IMR-90 (cell line): Measurements from ENCODE around the gene SERINC3. TPM values are rescaled to one million over a fixed set of nuclear protein-coding genes. Genes with fewer than 3 reads are reported as not detected.

Experiments
- ATAC-seq: fragments of 200-7000 bp; cut with Tn5 transposase; 2 replicates; pipeline ENCODE4 v1.9.1; 2020; ENCODE audit warnings: low read depth, mild to moderate bottlenecking, moderate library complexity
- BruUV-seq: library from RNA; stranded (reverse); fragments of 400-500 nt; replicated peaks from 2 replicates; lab custom pipeline; 2021; lab: Mats Ljungman, UMichigan
- CTCF ChIA-PET: fragments of 300-600 bp; formaldehyde crosslinking; extraction: SDS; loops from one replicate; lab custom pipeline; 2021; ENCODE audit warnings: antibody characterized with exemption; lab: Yijun Ruan, JAX
- POLR2A ChIA-PET: fragments of 300-600 bp; sonication (Branson Sonifier 250); formaldehyde crosslinking; loops from one replicate; lab custom pipeline; 2022; ENCODE audit warnings: antibody characterized with exemption; ENCODE audit not compliant: unreplicated experiment; lab: Charles Lee
- DNase-seq: peaks from one replicate; pipeline ENCODE4 v3.0.0; 2013
- H2AFZ ChIP-seq: replicated peaks from 2 replicates; pipeline ENCODE3; 2013; ENCODE audit warnings: low read length, mild to moderate bottlenecking; ENCODE audit not compliant: poor library complexity
- H2AK5ac ChIP-seq: 2 replicates; pipeline ENCODE4 v1.6.1; 2013; ENCODE audit warnings: low read depth, low read length, inconsistent platforms
- H2AK9ac ChIP-seq: replicated peaks from 2 replicates; pipeline ENCODE3; 2013; ENCODE audit warnings: mild to moderate bottlenecking, low read depth, low read length, moderate library complexity; ENCODE audit not compliant: poor library complexity
- H2BK120ac ChIP-seq: 2 replicates; pipeline ENCODE4 v1.6.1; 2013; ENCODE audit warnings: low read depth, low read length, inconsistent platforms
- H2BK15ac ChIP-seq: 3 replicates; pipeline ENCODE4 v1.6.1; 2013; ENCODE audit warnings: low read depth, low read length, inconsistent platforms
- H2BK20ac ChIP-seq: 2 replicates; pipeline ENCODE4 v1.6.1; 2013; ENCODE audit warnings: low read depth, mild to moderate bottlenecking, inconsistent platforms, low read length, moderate library complexity
- H2BK5ac ChIP-seq: 2 replicates; pipeline ENCODE4 v1.6.1; 2013; ENCODE audit warnings: mild to moderate bottlenecking, low read depth, low read length, inconsistent platforms; ENCODE audit not compliant: poor library complexity, severe bottlenecking
- H3K14ac ChIP-seq: replicated peaks from 2 replicates; pipeline ENCODE4 v1.6.1; 2013; ENCODE audit warnings: low read depth, low read length, inconsistent platforms
- H3K18ac ChIP-seq: 2 replicates; pipeline ENCODE4 v1.6.1; 2013; ENCODE audit warnings: low read depth, low read length, control low read depth
- H3K23ac ChIP-seq: 2 replicates; pipeline ENCODE4 v1.6.1; 2013; ENCODE audit warnings: low read depth, low read length, inconsistent platforms
- H3K27ac ChIP-seq: 2 replicates; pipeline ENCODE4 v1.5.1; 2013; ENCODE audit warnings: mild to moderate bottlenecking, control low read depth, low read length; ENCODE audit not compliant: insufficient read depth
- H3K27me3 ChIP-seq: 2 replicates; pipeline ENCODE4 v1.6.1; 2013; ENCODE audit warnings: low read length; ENCODE audit not compliant: control insufficient read depth, insufficient read depth
- H3K36me3 ChIP-seq: 2 replicates; pipeline ENCODE4 v1.6.1; 2013; ENCODE audit warnings: low read length, mixed read lengths; ENCODE audit not compliant: control insufficient read depth, insufficient read depth
- H3K4ac ChIP-seq: 2 replicates; pipeline ENCODE4 v1.6.1; 2013; ENCODE audit warnings: low read depth, low read length, inconsistent platforms
- H3K4me1 ChIP-seq: 2 replicates; pipeline ENCODE4 v1.6.1; 2013; ENCODE audit warnings: low read length, mixed read lengths; ENCODE audit not compliant: control insufficient read depth, insufficient read depth
- H3K4me2 ChIP-seq: 2 replicates; pipeline ENCODE4 v1.6.1; 2013; ENCODE audit warnings: low read depth, mild to moderate bottlenecking, control low read depth, low read length, moderate library complexity
- H3K4me3 ChIP-seq: 2 replicates; pipeline ENCODE4 v1.5.1; 2013; ENCODE audit warnings: low read depth, mild to moderate bottlenecking, control low read depth, low read length, moderate library complexity; ENCODE audit not compliant: insufficient read depth
- H3K56ac ChIP-seq: 2 replicates; pipeline ENCODE4 v1.6.1; 2013; ENCODE audit warnings: low read length, inconsistent platforms; ENCODE audit not compliant: insufficient read depth; ENCODE audit errors: extremely low read depth
- H3K79me1 ChIP-seq, 2 experiments: 2 replicates each; pipeline ENCODE4 v1.6.1; 2013; ENCODE audit warnings: low read length in 2 of 2, inconsistent platforms in 1 of 2, low read depth in 1 of 2
- H3K9ac ChIP-seq: 2 replicates; pipeline ENCODE4 v1.6.1; 2013; ENCODE audit warnings: low read depth, low read length, control low read depth
- H3K9me1 ChIP-seq: 2 replicates; pipeline ENCODE4 v1.6.1; 2013; ENCODE audit warnings: low read length, inconsistent platforms; ENCODE audit not compliant: insufficient read depth
- H3K9me3 ChIP-seq: 2 replicates; pipeline ENCODE4 v1.6.1; 2013; ENCODE audit warnings: low read length; ENCODE audit not compliant: control insufficient read depth, insufficient read depth
- H4K20me1 ChIP-seq: 2 replicates; pipeline ENCODE4 v1.6.1; 2013; ENCODE audit warnings: low read length, inconsistent platforms; ENCODE audit not compliant: insufficient read depth
- H4K5ac ChIP-seq: 2 replicates; pipeline ENCODE4 v1.6.1; 2013; ENCODE audit warnings: mild to moderate bottlenecking, low read depth, low read length, control low read depth
- H4K8ac ChIP-seq, 2 experiments: 2 replicates each; pipeline ENCODE4 v1.6.1; 2013; ENCODE audit warnings: low read depth in 2 of 2, low read length in 2 of 2, control low read depth in 1 of 2, inconsistent platforms in 1 of 2
- H4K91ac ChIP-seq: 2 replicates; pipeline ENCODE4 v1.6.1; 2013; ENCODE audit warnings: low read depth, low read length, inconsistent platforms; ENCODE audit not compliant: insufficient read depth
- FOS ChIP-seq: fragments of 150-350 bp; IDR thresholded peaks from 2 replicates; pipeline ENCODE4 v1.6.1; 2016; ENCODE audit warnings: low read depth, low read length
- MXI1 ChIP-seq: IDR thresholded peaks from 2 replicates; pipeline ENCODE4 v1.6.1; 2012; ENCODE audit warnings: low read depth, mild to moderate bottlenecking, low read length, moderate library complexity, borderline replicate concordance
- NFE2L2 ChIP-seq: fragments of 150-350 bp; IDR thresholded peaks from 2 replicates; pipeline ENCODE4 v1.6.1; 2016; ENCODE audit warnings: low read depth, mild to moderate bottlenecking, low read length
- WGBS, 2 experiments: methylation state at CpG; one replicate each; pipeline versions ENCODE4 v1.1.5 to v1.1.7; 2013; ENCODE audit warnings: missing lambda C conversion rate in 2 of 2; ENCODE audit not compliant: insufficient read length in 1 of 2; ENCODE audit errors: extremely low coverage in 2 of 2; 5-methylcytosine and 5-hydroxymethylcytosine counted together
- dilution Hi-C: fragments of 300-500 bp; cut with HindIII; formaldehyde crosslinking; loops from one replicate; pipeline ENCODE4 v1.14.3; 2018; ENCODE audit warnings: low sequenced_read_pairs; ENCODE audit not compliant: unreplicated experiment
- in situ Hi-C: fragments of 300-500 bp; cut with MboI; formaldehyde crosslinking; loops from 3 replicates; pipeline ENCODE4 v1.14.3; 2019; ENCODE audit warnings: low sequenced_read_pairs, inconsistent platforms, mixed read lengths
- intact Hi-C: fragments of 100-400 bp; cut with micrococcal nuclease; formaldehyde crosslinking; loops from 2 replicates; pipeline ENCODE4 v1.10.0; 2022
- polyA plus RNA-seq, 3 experiments: library from polyadenylated mRNA; depleted of rRNA; stranded (reverse); fragments of >200 nt; gene quantifications; 2 replicates each; pipeline ENCODE4 v1.2.3, GENCODE V29; 2012; ENCODE audit warnings: low replicate concordance in 1 of 3
- total RNA-seq: library from RNA; depleted of rRNA; stranded (reverse); fragments of >200 nt; gene quantifications from 2 replicates; pipeline ENCODE4 v1.2.3, GENCODE V29; 2012

SERINC3 gene
- total and polyA plus RNA-seq, 2 of the 4 experiments (the other 2 are of a cell fraction): 101 to 132 TPM

DNA sequence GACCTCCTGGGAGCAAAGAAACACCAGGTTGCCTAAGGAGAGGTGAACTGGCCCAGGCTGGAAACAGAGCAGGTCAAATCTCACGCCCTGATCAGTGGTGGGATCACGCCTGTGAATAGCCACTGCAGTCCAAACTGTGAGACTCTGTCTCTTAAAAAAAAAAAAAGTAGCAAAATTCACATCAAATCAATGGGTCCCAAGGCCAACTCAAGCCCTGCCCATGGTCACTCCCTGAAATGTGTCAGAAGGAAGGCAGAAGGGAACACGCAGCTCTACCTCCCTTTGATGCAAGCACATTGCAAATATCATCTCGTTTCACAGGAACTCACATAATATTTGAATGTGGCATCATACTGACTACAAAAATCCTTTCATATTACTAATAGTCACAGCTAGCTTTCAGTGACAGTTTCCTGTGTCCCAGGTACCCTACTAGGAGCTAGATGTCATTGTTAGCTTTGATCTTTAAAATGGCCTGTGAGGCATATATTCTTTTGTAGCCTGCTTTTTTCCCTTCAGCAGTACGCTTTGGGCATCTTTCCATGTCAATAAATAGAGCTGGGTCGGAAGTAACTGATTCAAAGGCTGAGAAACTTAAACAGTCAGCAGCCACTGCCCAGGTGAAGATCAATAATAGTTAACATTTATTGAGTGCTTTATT, 60.6 kb downstream of the SERINC3 start:
- H3K27ac ChIP-seq: no peak overlapping the region
- H4K20me1 ChIP-seq: no peaks in the 10 kb centered on the region
- no peak overlapping the region for H2BK120ac ChIP-seq
- no peak overlapping the region for H3K14ac ChIP-seq
- no peak overlapping the region for H4K5ac ChIP-seq
- H3K18ac ChIP-seq: no peak overlapping the region
- no TSS peak for BruUV-seq
- peaks cover 18% of the 10 kb centered on the region for H3K27me3 ChIP-seq
- no peaks in the 10 kb centered on the region for H3K9me3 ChIP-seq
- H2AK5ac ChIP-seq: no peak overlapping the region
- H2BK15ac ChIP-seq: no peak overlapping the region
- no peak overlapping the region for H2BK20ac ChIP-seq
- no peak overlapping the region for H3K9ac ChIP-seq
- ChIA-PET POLR2A (no interaction called here), CTCF (interaction anchor here (0.6 to 1.4 kb wide), 4 partner anchors 10 to 598 kb away, joined by 3 to 5 read pairs (median 4); no protein-coding TSS in a partner anchor)
- dilution Hi-C loops (loop anchor here (10.0 kb wide), 1 partner anchor 66 kb away; no protein-coding TSS in a partner anchor), in situ Hi-C loops (no loop called here), intact Hi-C loops (loop anchor here (1.0 to 5.0 kb wide), 3 partner anchors 77 to 344 kb away; no protein-coding TSS in a partner anchor)
- no peaks in the 10 kb centered on the region for H3K9me1 ChIP-seq
- H4K8ac ChIP-seq: no peak overlapping the region
- DNase-seq: no peak
- no peak overlapping the region for H4K91ac ChIP-seq
- H3K4ac ChIP-seq: no peak overlapping the region
- TF ChIP-seq NFE2L2 (no peak), FOS (no peak), MXI1 (no peak)
- H3K4me2 ChIP-seq: no peak overlapping the region
- H3K23ac ChIP-seq: no peak overlapping the region
- no peaks in the 10 kb centered on the region for H3K36me3 ChIP-seq
- no peak overlapping the region for H2AFZ ChIP-seq
- H3K4me1 ChIP-seq: no peaks in the 10 kb centered on the region
- H3K56ac ChIP-seq: no peak overlapping the region
- H2AK9ac ChIP-seq: no peak overlapping the region
- ATAC-seq: no peak
- WGBS, 2 experiments: 73% methylated on average over 3 of the region's 6 CpGs; no CpG with 5 or more reads in 1 of the 2 experiments
- no peak overlapping the region for H2BK5ac ChIP-seq
- H3K4me3 ChIP-seq: no peak overlapping the region
- no peaks in the 10 kb centered on the region for H3K79me1 ChIP-seq
